ENCODE measurements around the gene CCBE1.

The CCBE1 gene

DNA sequence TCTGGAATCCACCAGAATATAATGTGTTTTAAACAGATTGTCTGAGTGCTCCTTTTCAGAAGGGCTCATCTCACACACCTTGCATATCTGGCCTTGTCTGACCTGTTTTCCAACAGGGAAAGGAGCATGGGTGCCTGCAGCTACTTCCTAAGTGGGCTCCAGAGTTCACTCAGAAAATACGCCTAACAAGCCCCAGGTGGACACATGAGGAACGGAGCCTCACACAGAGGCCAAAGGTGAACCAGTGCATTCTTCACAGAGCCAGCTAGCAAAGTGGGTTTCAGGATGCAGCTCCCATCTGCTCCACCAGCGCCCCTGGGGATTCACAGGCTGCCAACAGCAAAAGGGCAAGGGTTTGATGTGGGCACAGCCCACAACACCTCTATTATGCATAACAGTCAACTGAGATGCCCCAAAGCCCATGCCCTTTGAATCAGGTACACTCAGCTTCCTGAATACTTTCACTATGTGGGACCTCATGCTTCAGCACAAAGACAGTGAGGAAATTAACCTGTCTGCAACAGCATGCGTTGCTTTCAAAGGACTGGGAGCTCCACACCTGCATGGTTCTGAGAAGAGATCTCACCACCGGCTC, 86.6 kb downstream of the CCBE1 start:
- H3K27ac ChIP-seq = no peak overlapping the region
- TF ChIP-seq CTCF (conservative IDR thresholded peaks at IDR 0.05) = no peak
- no peak for TF ChIP-seq ZFX (IDR thresholded peaks at IDR 0.05)

GRCh38 chr18:59609654-59610053, 87.6 kb downstream of the CCBE1 start:
- no peak overlapping the region for H3K27ac ChIP-seq
- no peak for TF ChIP-seq CTCF (conservative IDR thresholded peaks at IDR 0.05)
- no peak for TF ChIP-seq ZFX (IDR thresholded peaks at IDR 0.05)

- no peak overlapping the region for H3K27ac ChIP-seq
- TF ChIP-seq CTCF (conservative IDR thresholded peaks at IDR 0.05) = no peak
- TF ChIP-seq ZFX (IDR thresholded peaks at IDR 0.05) = no peak
Observed at GRCh38 chr18:59607471-59607870, 89.8 kb downstream of the CCBE1 start.

- H3K27ac ChIP-seq = no peak overlapping the region
- TF ChIP-seq ZFX (IDR thresholded peaks at IDR 0.05) (no peak), CTCF (conservative IDR thresholded peaks at IDR 0.05) (no peak)
Observed at GRCh38 chr18:59607078-59607379, 90.2 kb downstream of the CCBE1 start.

DNA sequence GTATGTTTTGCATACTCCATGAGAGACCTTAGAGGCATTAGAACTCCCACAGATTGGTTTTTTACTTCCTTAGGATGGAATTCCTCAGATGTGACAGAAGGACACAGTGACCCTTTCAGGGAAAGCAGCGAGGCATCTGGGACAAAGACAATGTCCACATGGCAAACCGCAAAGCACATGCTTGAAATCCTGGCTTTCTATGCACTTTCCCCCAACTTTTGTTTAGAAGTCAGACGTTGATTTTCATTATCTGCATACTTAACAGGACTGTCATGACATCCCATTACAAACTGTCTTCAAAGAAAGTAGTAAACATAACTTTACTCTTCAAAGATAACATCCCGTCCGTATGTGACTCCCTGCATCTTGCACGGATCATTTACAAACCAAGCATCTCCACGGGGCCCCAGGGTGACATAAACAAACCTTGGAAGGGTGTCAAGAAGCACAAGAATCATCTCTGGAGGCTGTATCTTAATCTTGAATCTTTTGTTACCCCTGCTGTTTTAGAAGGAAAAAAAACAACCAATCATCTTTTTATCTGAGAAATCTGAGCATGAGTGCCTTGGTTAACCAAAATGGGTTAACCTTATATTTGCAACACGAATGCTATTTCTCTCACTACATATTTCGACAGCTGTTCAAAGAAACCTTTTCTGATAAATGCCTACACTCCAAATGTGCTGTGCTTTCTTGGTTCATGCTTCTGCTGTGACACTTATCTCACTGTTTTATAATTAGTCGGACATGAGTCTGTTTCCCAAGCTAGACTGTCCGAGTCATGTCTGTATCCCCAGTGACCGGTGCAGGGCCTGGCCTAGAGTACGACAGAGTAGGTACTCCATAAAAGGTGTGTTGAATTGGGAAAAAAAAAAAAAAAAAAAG, 90.8 kb downstream of the CCBE1 start:
- TF ChIP-seq CTCF (conservative IDR thresholded peaks at IDR 0.05) = no peak
- TF ChIP-seq ZFX (IDR thresholded peaks at IDR 0.05) = no peak
- H3K27ac ChIP-seq = no peak overlapping the region

GRCh38 chr18:59605633-59606192, 91.5 kb downstream of the CCBE1 start:
- TF ChIP-seq ZFX (IDR thresholded peaks at IDR 0.05) (no peak), CTCF (conservative IDR thresholded peaks at IDR 0.05) (no peak)
- no peak overlapping the region for H3K27ac ChIP-seq

- no peak overlapping the region for H3K27ac ChIP-seq
Observed at GRCh38 chr18:59604877-59605276, 92.3 kb downstream of the CCBE1 start.

More at GRCh38 chr18:59604877-59605276, 92.3 kb downstream of the CCBE1 start:
- TF ChIP-seq CTCF (conservative IDR thresholded peaks at IDR 0.05) (no peak), ZFX (IDR thresholded peaks at IDR 0.05) (no peak)

Data from C4-2B (cell line).